Measurements from ENCODE around the gene PROZ. TPM values are rescaled to one million over a fixed set of nuclear protein-coding genes. Genes with fewer than 3 reads are reported as not detected.

PROZ gene
- total and polyA plus RNA-seq, 9 of the 15 experiments (the other 6 are each of a cell fraction or from before 2014, with no cell fraction given), result not detected

- intact Hi-C loops (cut with micrococcal nuclease) (no loop called here), in situ Hi-C loops (cut with MboI) (no loop called here)
- ChIA-PET CTCF (ENCODE audit: low intra/inter-chr PET ratio) (no interaction called here), POLR2A (interaction anchor here (0.6 to 0.8 kb wide), 3 partner anchors 17 to 178 kb away, joined by 3 read pairs; partner anchors contain the start of genes CUL4A and F10)
- no TSS peak for BruUV-seq (replicated peaks)
- no peaks in the 10 kb centered on the region for H4K20me1 ChIP-seq (replicated peaks; ENCODE audit: control insufficient read depth, insufficient read depth, low read length)
- WGBS (ENCODE audit: insufficient coverage, low coverage, missing lambda C conversion rate), result 12% methylated on average over 16 of the region's 16 CpGs
- peaks cover 4 to 11% of the 10 kb centered on the region in 2 experiments; a peak in 4 of 5 replicates for H3K27me3 ChIP-seq (ENCODE audit: control insufficient read depth in 2 of 2, insufficient read depth in 2 of 2, low read length in 2 of 2)
- no peak overlapping the region for H3K27ac ChIP-seq (ENCODE audit: extremely low read depth, low read depth, low read length)
- DNase-seq (ENCODE audit: extremely low read depth in 1 of 4, low spot score in 3 of 4) (peak in 2 of 4 experiments; percentile 37 to 44), FAIRE-seq (peak; percentile 62), ATAC-seq (peak; percentile 82)
- H3K79me2 ChIP-seq (ENCODE audit: control insufficient read depth, insufficient read depth, low read length), result no peaks in the 10 kb centered on the region
- peak overlapping the region in 1 of 2 experiments; percentile 9; a peak in 2 of 4 replicates for H3K9ac ChIP-seq (ENCODE audit: insufficient read depth in 1 of 2, low read depth in 2 of 2, low read length in 2 of 2)
- no peaks in the 10 kb centered on the region for H3K36me3 ChIP-seq (ENCODE audit: control insufficient read depth, insufficient read depth, low read length)
- H3K4me1 ChIP-seq (replicated peaks in 1 of 2; ENCODE audit: control insufficient read depth in 2 of 2, insufficient read depth in 2 of 2, low read length in 2 of 2), result peaks cover 5 to 11% of the 10 kb centered on the region in 2 experiments; a peak in 3 of 5 replicates
- peak overlapping the region; percentile 89 for H2AFZ ChIP-seq (ENCODE audit: low read depth, low read length)
- no peaks in the 10 kb centered on the region for H3K9me1 ChIP-seq (ENCODE audit: control insufficient read depth, insufficient read depth, low read length)
- H3K9me3 ChIP-seq (replicated peaks; ENCODE audit: control insufficient read depth, insufficient read depth, low read depth, low read length), result no peaks in the 10 kb centered on the region
- H3K4me2 ChIP-seq (ENCODE audit: insufficient read depth, low read length), result peak overlapping the region; percentile 62
- no peak overlapping the region; the same call in 1 of the 2 replicates for H3K4me3 ChIP-seq
- TF ChIP-seq ZEB2 (IDR thresholded peaks at IDR 0.05), result 0 out of 2 replicates have a peak, but pooled peaks have one; percentile 37
- TF ChIP-seq POLR2A (conservative IDR thresholded peaks at IDR 0.05), result no peak
- 0 out of 2 replicates have a peak, but pooled peaks have one; percentile 43 for TF ChIP-seq ZNF41 (CRISPR knock-in tag; conservative IDR thresholded peaks at IDR 0.05)
- no peak for TF ChIP-seq RBM15 (IDR thresholded peaks at IDR 0.05; ENCODE audit: insufficient read depth, low read length)
- peak; percentile 87 for TF ChIP-seq ETV1 (tag; conservative IDR thresholded peaks at IDR 0.05; ENCODE audit: low read depth)
- TF ChIP-seq ZNF644 (tag; IDR thresholded peaks at IDR 0.05; ENCODE audit: low read depth), result peak; percentile 47; the same call in 1 of the 2 replicates
- TF ChIP-seq LCOR (CRISPR knock-in tag; IDR thresholded peaks at IDR 0.05), result no peak
- no peak for TF ChIP-seq DACH1 (IDR thresholded peaks at IDR 0.05; ENCODE audit: partially characterized antibody)
- no peak for TF ChIP-seq KAT8 (IDR thresholded peaks at IDR 0.05; ENCODE audit: low read depth)
- TF ChIP-seq KDM2B (CRISPR knock-in tag; IDR thresholded peaks at IDR 0.05), result no peak
- TF ChIP-seq HDAC8 (tag; IDR thresholded peaks at IDR 0.05), result no peak
- TF ChIP-seq ZNF239 (CRISPR knock-in tag; IDR thresholded peaks at IDR 0.05), result peak; percentile 49; the same call in 1 of the 2 replicates
- TF ChIP-seq SPI1 (IDR thresholded peaks at IDR 0.05; ENCODE audit: borderline replicate concordance, low read depth, low read length), result peak; percentile 36; the same call in 1 of the 2 replicates
- 0 out of 2 replicates have a peak, but pooled peaks have one; percentile 51 for TF ChIP-seq ZNF584 (CRISPR knock-in tag; IDR thresholded peaks at IDR 0.05; ENCODE audit: low read depth)
- TF ChIP-seq ZBTB11 (CRISPR knock-in tag; IDR thresholded peaks at IDR 0.05), result peak in 1 of 3 experiments; percentile 75; a peak in 2 of 6 replicates
- TF ChIP-seq CREB3 (tag; conservative IDR thresholded peaks at IDR 0.05; ENCODE audit: low read depth), result peak; percentile 62; the same call in 1 of the 2 replicates
- peak; percentile 82 to 86 for TF ChIP-seq FOXK2 (conservative IDR thresholded peaks at IDR 0.05 in 1 of 2, IDR thresholded peaks at IDR 0.05 in 1 of 2; ENCODE audit: low read depth in 2 of 2)
These were observed 19.5 kb upstream of the PROZ start for GRCh38 chr13:113138792-113139551.

Measured in K562 (cell line).